DND-41 (cell line): Measurements from ENCODE around the gene OR6A2.

Source experiments
- CTCF ChIP-seq: IDR thresholded peaks from 2 replicates; pipeline ENCODE4 v1.5.1; 2012; ENCODE audit warnings: borderline replicate concordance, low read length, moderate library complexity, mild to moderate bottlenecking; ENCODE audit not compliant: poor library complexity, severe bottlenecking; ENCODE audit errors: extremely low read depth
- EZH2 ChIP-seq: IDR thresholded peaks from 3 replicates; pipeline ENCODE4 v1.6.1; 2012; ENCODE audit warnings: borderline replicate concordance, low read depth, mild to moderate bottlenecking, moderate library complexity, low read length, inconsistent platforms; ENCODE audit not compliant: severe bottlenecking

DNA sequence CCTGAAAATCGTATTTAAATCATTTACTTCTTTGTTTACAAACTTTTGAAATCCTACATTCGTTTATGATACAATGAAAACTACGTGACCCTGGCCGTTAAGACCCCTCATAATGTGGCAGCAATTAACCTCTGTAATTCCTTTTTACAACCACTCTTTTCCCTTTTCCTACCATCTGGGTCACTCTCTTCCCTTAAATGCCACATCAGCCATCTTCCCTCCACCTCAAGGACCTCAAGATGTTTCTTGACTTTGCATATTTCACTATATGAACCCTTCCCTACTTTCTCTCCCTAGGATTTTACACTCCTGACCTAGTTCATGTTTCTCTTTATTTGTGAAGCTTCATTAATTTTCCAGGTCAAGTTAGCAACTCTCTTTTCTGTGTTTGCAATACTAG lies 54.5 kb downstream of the OR6A2 start:
- no peak for TF ChIP-seq EZH2
- no peak for TF ChIP-seq CTCF
